Measurements from ENCODE around the gene ARVCF. TPM values are rescaled to one million over a fixed set of nuclear protein-coding genes. Genes with fewer than 3 reads are reported as not detected.
A peak's percentile ranks its signal among the peaks of the same experiment; 100 is the strongest.

Gene ARVCF
- total and polyA plus RNA-seq, 12 donors: 22.2 to 58.9 (median 32.1) TPM

GRCh38 chr22:20029550-20030225 is 13.1 kb upstream of the ARVCF start:
- peak overlapping the region in 7 of 10 donors; percentile 12 to 71 (median 42) for H3K27ac ChIP-seq

DNA sequence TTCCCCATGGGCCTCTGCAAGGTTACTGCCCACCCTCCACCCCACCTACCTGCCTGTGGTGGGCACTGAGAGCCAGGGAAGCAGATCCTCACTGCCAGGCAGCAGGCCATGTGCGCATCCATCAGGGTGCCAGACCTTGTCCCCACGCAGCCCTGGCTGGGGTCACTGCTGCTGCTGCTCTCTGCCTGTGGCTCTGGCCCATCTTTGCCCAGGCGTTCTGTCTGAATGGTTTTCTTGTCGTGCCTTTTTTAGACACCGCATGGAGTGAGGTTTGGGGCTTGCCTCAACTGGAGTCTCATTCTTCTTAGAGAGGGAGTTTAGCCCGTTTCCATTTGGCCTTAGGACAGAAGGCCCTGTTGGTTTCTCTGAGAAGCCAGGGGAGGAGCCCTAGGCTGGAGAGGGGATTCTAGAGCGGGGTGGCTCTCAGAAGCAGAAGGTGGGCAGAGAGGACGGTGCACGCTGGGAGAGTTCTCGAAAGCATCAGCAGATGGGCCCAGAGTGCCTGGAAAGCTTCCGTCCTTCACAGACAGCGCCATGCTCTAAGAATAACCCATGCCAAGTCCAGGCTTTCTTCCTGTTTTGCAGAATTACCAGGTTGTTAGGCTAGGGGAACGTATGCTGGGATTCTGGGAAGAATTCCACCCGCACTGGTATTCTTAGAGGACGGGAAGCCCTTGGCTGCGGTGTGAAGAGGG is 12.4 kb upstream of the ARVCF start:
- 53 to 57% methylated on average over 16 of the region's 16 CpGs for WGBS, 2 donors
- peak in 5 of 8 donors; percentile 8 to 35 (median 21) for ATAC-seq
- H3K9me3 ChIP-seq: no peaks in the 10 kb centered on the region
- no peak for DNase-seq
- TF ChIP-seq, protein P1, sequence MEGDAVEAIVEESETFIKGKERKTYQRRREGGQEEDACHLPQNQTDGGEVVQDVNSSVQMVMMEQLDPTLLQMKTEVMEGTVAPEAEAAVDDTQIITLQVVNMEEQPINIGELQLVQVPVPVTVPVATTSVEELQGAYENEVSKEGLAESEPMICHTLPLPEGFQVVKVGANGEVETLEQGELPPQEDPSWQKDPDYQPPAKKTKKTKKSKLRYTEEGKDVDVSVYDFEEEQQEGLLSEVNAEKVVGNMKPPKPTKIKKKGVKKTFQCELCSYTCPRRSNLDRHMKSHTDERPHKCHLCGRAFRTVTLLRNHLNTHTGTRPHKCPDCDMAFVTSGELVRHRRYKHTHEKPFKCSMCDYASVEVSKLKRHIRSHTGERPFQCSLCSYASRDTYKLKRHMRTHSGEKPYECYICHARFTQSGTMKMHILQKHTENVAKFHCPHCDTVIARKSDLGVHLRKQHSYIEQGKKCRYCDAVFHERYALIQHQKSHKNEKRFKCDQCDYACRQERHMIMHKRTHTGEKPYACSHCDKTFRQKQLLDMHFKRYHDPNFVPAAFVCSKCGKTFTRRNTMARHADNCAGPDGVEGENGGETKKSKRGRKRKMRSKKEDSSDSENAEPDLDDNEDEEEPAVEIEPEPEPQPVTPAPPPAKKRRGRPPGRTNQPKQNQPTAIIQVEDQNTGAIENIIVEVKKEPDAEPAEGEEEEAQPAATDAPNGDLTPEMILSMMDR (IDR thresholded peaks at IDR 0.05): no peak
- H3K27ac ChIP-seq: peak overlapping the region in 8 of 10 donors; percentile 12 to 71 (median 42)
- peaks cover 43 to 96% (median 69%) of the 10 kb centered on the region in 9 donors for H3K4me1 ChIP-seq
- H3K4me3 ChIP-seq: no peak overlapping the region
- H3K27me3 ChIP-seq: no peaks in the 10 kb centered on the region
- intact Hi-C loops (cut with DNase I): loop anchor here in 4 of 10 donors (5.0 to 10.0 kb wide), 4 partner anchors 48 to 296 kb away; partner anchors contain the start of gene DGCR6L (in 1 of the 4)
- peaks cover 0 to 31% (median 10%) of the 10 kb centered on the region in 9 donors for H3K36me3 ChIP-seq

More at GRCh38 chr22:20029550-20030225, 13.1 kb upstream of the ARVCF start:
- H3K36me3 ChIP-seq: peaks cover 0 to 25% (median 10%) of the 10 kb centered on the region in 9 donors
- TF ChIP-seq, protein P1 (IDR thresholded peaks at IDR 0.05): no peak
- peak in 7 of 8 donors; percentile 15 to 71 (median 41) for ATAC-seq
- H3K4me1 ChIP-seq: peaks cover 44 to 96% (median 71%) of the 10 kb centered on the region in 9 donors
- DNase-seq: peak in 1 of 2 donors; percentile 38
- H3K4me3 ChIP-seq: no peak overlapping the region
- intact Hi-C loops (cut with DNase I): loop anchor here in 5 of 10 donors (5.0 to 10.0 kb wide), 4 partner anchors 48 to 295 kb away; partner anchors contain the start of gene DGCR6L (in 1 of the 5)
- H3K9me3 ChIP-seq: no peaks in the 10 kb centered on the region
- WGBS, 2 donors: 69 to 77% methylated on average over 9 of the region's 9 CpGs
- H3K27me3 ChIP-seq: no peaks in the 10 kb centered on the region

DNA sequence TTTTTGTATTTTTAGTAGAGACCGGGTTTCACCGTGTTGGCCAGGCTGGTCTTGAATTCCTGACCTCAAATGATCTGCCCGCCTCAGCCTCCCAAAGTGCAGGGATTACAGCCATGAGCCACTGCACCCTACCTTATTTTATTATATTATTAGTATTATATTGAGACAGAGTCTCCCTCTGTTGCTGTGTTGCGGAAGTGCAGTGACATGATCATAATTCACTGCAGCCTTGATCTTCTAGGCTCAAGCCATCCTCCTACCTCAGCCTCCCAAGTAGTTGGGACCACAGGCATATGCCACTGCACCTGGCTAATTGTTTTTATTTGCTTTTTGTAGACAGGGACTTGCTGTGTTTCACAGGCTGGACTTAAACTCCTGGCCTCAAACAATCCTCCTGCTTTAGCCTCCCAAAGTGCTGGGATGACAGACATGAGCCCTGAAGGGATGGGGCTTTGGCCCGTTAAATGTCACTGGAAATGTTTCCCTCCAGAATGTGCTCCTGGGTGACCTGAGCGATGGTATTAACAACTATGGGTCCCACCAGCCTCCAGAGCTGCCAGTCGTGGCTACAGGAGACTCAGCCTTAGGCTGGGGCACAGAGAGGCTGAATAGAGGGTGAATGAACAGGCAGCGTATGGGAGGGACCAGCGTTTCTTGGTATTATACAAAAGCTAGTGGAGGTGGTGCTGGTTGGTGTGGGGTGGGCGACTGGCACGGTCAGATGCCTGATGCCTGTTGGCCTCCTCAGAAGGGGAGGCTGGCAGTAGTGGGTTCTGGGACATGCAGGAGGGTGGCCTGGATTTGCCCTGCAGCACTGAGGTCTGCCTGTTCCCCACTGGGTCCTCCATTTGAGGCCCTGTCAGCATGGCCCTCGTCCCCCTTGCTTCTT is 11.6 kb upstream of the ARVCF start:
- ATAC-seq (no peak), DNase-seq (no peak)
- TF ChIP-seq, protein P1 (IDR thresholded peaks at IDR 0.05): peak in 3 of 9 donors; percentile 23 to 24 (median 24)
- Histone ChIP-seq H3K27ac (peak overlapping the region in 6 of 10 donors; percentile 37 to 71 (median 48)), H3K36me3 (peaks cover 0 to 27% (median 12%) of the 10 kb centered on the region in 9 donors), H3K4me3 (no peak overlapping the region), H3K4me1 (peaks cover 46 to 96% (median 72%) of the 10 kb centered on the region in 9 donors), H3K27me3 (no peaks in the 10 kb centered on the region), H3K9me3 (no peaks in the 10 kb centered on the region)
- 88% methylated on average over 12 of the region's 12 CpGs for WGBS, 2 donors
- intact Hi-C loops (cut with DNase I): loop anchor here in 4 of 10 donors (5.0 to 10.0 kb wide), 4 partner anchors 49 to 297 kb away; partner anchors contain the start of gene DGCR6L (in 1 of the 4)

All from heart right ventricle (tissue), 16 donors.